Stimulated activated CD8-positive, alpha-beta memory T cell treated with anti-CD3 and anti-CD28 coated beads, Interleukin-2, amount 100 ng/mL, for 48 hours (primary cell): ENCODE results near the gene DOCK4.

Experiments used
- DNase-seq, 2 donors: peaks; one replicate each; pipeline ENCODE4 v3.0.0-alpha.2; 2020; ENCODE audit warnings: low read depth in 2 of 2

DOCK4 gene

GRCh38 chr7:111864291-111864976, 341.8 kb downstream of the DOCK4 start:
- no peak for DNase-seq

- no peak for DNase-seq
Measured at GRCh38 chr7:111863269-111863668, 342.9 kb downstream of the DOCK4 start.

GRCh38 chr7:111860248-111860647, 346.0 kb downstream of the DOCK4 start:
- DNase-seq, result no peak

GRCh38 chr7:111858331-111858730, 347.9 kb downstream of the DOCK4 start:
- no peak for DNase-seq

- no peak for DNase-seq
Measured at GRCh38 chr7:111855842-111856227, 350.4 kb downstream of the DOCK4 start.

- DNase-seq, result no peak
Measured at GRCh38 chr7:111855161-111855841, 350.9 kb downstream of the DOCK4 start.

GRCh38 chr7:111853201-111853990, 352.8 kb downstream of the DOCK4 start:
- DNase-seq, result no peak

- no peak for DNase-seq
Measured at GRCh38 chr7:111852081-111852480, 354.1 kb downstream of the DOCK4 start.

GRCh38 chr7:111846898-111847297, 359.3 kb downstream of the DOCK4 start:
- DNase-seq, result no peak

- no peak for DNase-seq
Measured at GRCh38 chr7:111845853-111846252, 360.3 kb downstream of the DOCK4 start.

GRCh38 chr7:111844904-111845671, 361.1 kb downstream of the DOCK4 start:
- no peak for DNase-seq

- DNase-seq, result no peak
Measured at GRCh38 chr7:111842491-111842890, 363.7 kb downstream of the DOCK4 start.

GRCh38 chr7:111841596-111842205, 364.5 kb downstream of the DOCK4 start:
- DNase-seq, result no peak

- DNase-seq, result no peak
Measured at GRCh38 chr7:111840528-111840927, 365.7 kb downstream of the DOCK4 start.

- DNase-seq, result no peak
Measured at GRCh38 chr7:111839261-111839660, 366.9 kb downstream of the DOCK4 start.

GRCh38 chr7:111836592-111836991, 369.6 kb downstream of the DOCK4 start:
- no peak for DNase-seq

- DNase-seq, result no peak
Measured at GRCh38 chr7:111835066-111835465, 371.1 kb downstream of the DOCK4 start.

GRCh38 chr7:111834367-111834766, 371.8 kb downstream of the DOCK4 start:
- no peak for DNase-seq

GRCh38 chr7:111833466-111833865, 372.7 kb downstream of the DOCK4 start:
- no peak for DNase-seq

GRCh38 chr7:111832174-111832573, 374.0 kb downstream of the DOCK4 start:
- DNase-seq, result no peak

GRCh38 chr7:111829221-111829620, 377.0 kb downstream of the DOCK4 start:
- DNase-seq, result no peak
